ENCODE data around the gene TMTC2. TPM values are rescaled to one million over a fixed set of nuclear protein-coding genes. Genes with fewer than 3 reads are reported as not detected.

Gene TMTC2
- total RNA-seq, 1 donor from 2014 or later = 25.5 TPM

- Histone ChIP-seq H3K27me3 (no peaks in the 10 kb centered on the region), H3K9ac (no peak overlapping the region), H3K4me1 (peaks cover 4% of the 10 kb centered on the region), H3K79me2 (ENCODE audit: low read depth) (no peaks in the 10 kb centered on the region), H3K36me3 (no peaks in the 10 kb centered on the region), H3F3A (ENCODE audit: low read depth) (no peaks in the 10 kb centered on the region), H3K9me3 (ENCODE audit: low read depth) (no peaks in the 10 kb centered on the region), H2AFZ (replicated peaks) (no peak overlapping the region), H3K4me2 (no peak overlapping the region), H3K27ac (no peak overlapping the region), H4K20me1 (ENCODE audit: low read depth) (no peaks in the 10 kb centered on the region), H3K4me3 (no peak overlapping the region)
- Mint-ChIP-seq H3K27me3 (ENCODE audit: insufficient read depth, low read depth) (no peaks in the 10 kb centered on the region), H3K27ac (peak overlapping the region; percentile 14), H3K36me3 (peaks cover 2% of the 10 kb centered on the region), H3K9me3 (no peaks in the 10 kb centered on the region), H3K4me1 (no peaks in the 10 kb centered on the region), H3K4me3 (no peak overlapping the region)
- TF ChIP-seq EZH2 (IDR thresholded peaks at IDR 0.05) = no peak
- TF ChIP-seq EZH2phosphoT487 (IDR thresholded peaks at IDR 0.05) = no peak
- no peak for TF ChIP-seq CTCF (IDR thresholded peaks at IDR 0.05)
- no peak for DNase-seq (ENCODE audit: low spot score)
Observed at GRCh38 chr12:82838131-82838551, 151.4 kb downstream of the TMTC2 start.

GRCh38 chr12:82838827-82839226 lies 152.1 kb downstream of the TMTC2 start:
- no peaks in the 10 kb centered on the region for H3K9me3 ChIP-seq (ENCODE audit: low read depth)
- TF ChIP-seq EZH2 (IDR thresholded peaks at IDR 0.05) (no peak), CTCF (IDR thresholded peaks at IDR 0.05) (no peak), EZH2phosphoT487 (IDR thresholded peaks at IDR 0.05) (no peak)
- Mint-ChIP-seq H3K9me3 (no peaks in the 10 kb centered on the region), H3K4me1 (no peaks in the 10 kb centered on the region), H3K36me3 (peaks cover 2% of the 10 kb centered on the region), H3K27ac (no peak overlapping the region), H3K4me3 (no peak overlapping the region), H3K27me3 (ENCODE audit: insufficient read depth, low read depth) (no peaks in the 10 kb centered on the region)
- H4K20me1 ChIP-seq (ENCODE audit: low read depth) = no peaks in the 10 kb centered on the region
- peaks cover 4% of the 10 kb centered on the region for H3K4me1 ChIP-seq
- no peak overlapping the region for H2AFZ ChIP-seq (replicated peaks)
- no peak overlapping the region for H3K27ac ChIP-seq
- H3K9ac ChIP-seq = no peak overlapping the region
- no peaks in the 10 kb centered on the region for H3K36me3 ChIP-seq
- no peak overlapping the region for H3K4me2 ChIP-seq
- no peak for DNase-seq (ENCODE audit: low spot score)
- H3K79me2 ChIP-seq (ENCODE audit: low read depth) = no peaks in the 10 kb centered on the region
- no peak overlapping the region for H3K4me3 ChIP-seq
- no peaks in the 10 kb centered on the region for H3F3A ChIP-seq (ENCODE audit: low read depth)
- no peaks in the 10 kb centered on the region for H3K27me3 ChIP-seq

- TF ChIP-seq EZH2phosphoT487 (IDR thresholded peaks at IDR 0.05) (no peak), CTCF (IDR thresholded peaks at IDR 0.05) (no peak), EZH2 (IDR thresholded peaks at IDR 0.05) (no peak)
- no peak overlapping the region for H2AFZ ChIP-seq (replicated peaks)
- H3K36me3 Mint-ChIP-seq = peaks cover 5% of the 10 kb centered on the region
- H3K4me1 ChIP-seq = peaks cover 4% of the 10 kb centered on the region
- H3K27ac ChIP-seq = no peak overlapping the region
- H3F3A ChIP-seq (ENCODE audit: low read depth) = no peaks in the 10 kb centered on the region
- no peaks in the 10 kb centered on the region for H3K27me3 ChIP-seq
- no peak overlapping the region for H3K9ac ChIP-seq
- no peaks in the 10 kb centered on the region for H3K4me1 Mint-ChIP-seq
- H3K27me3 Mint-ChIP-seq (ENCODE audit: insufficient read depth, low read depth) = no peaks in the 10 kb centered on the region
- no peaks in the 10 kb centered on the region for H3K9me3 Mint-ChIP-seq
- no peaks in the 10 kb centered on the region for H4K20me1 ChIP-seq (ENCODE audit: low read depth)
- H3K9me3 ChIP-seq (ENCODE audit: low read depth) = no peaks in the 10 kb centered on the region
- H3K4me3 Mint-ChIP-seq = no peak overlapping the region
- no peaks in the 10 kb centered on the region for H3K79me2 ChIP-seq (ENCODE audit: low read depth)
- H3K27ac Mint-ChIP-seq = no peak overlapping the region
- no peaks in the 10 kb centered on the region for H3K36me3 ChIP-seq
- no peak overlapping the region for H3K4me3 ChIP-seq
- no peak overlapping the region for H3K4me2 ChIP-seq
- DNase-seq (ENCODE audit: low spot score) = no peak
Observed at GRCh38 chr12:82839796-82840195, 153.1 kb downstream of the TMTC2 start.
